Keratinocyte (primary cell): ENCODE results near the gene TMEM132D.

Experiments
- EZH2 ChIP-seq: IDR thresholded peaks from one replicate; pipeline ENCODE4 v1.6.1; 2012; ENCODE audit warnings: inconsistent platforms, mild to moderate bottlenecking, low read length, moderate library complexity
- TF ChIP-seq, protein P1 (sequence below), 3 experiments: IDR thresholded peaks in 1 of 3; conservative IDR thresholded peaks in 1 of 3; optimal IDR thresholded peaks in 1 of 3; 2 replicates in 2 of 3; 3 replicates in 1 of 3; pipeline versions ENCODE3 to v1.5.1; 2011; ENCODE audit warnings: low read length in 3 of 3, mild to moderate bottlenecking in 3 of 3, moderate library complexity in 2 of 3, control low read depth in 1 of 3, inconsistent platforms in 1 of 3; ENCODE audit not compliant: insufficient read depth in 2 of 3; ENCODE audit errors: extremely low read depth in 1 of 3

DNA sequence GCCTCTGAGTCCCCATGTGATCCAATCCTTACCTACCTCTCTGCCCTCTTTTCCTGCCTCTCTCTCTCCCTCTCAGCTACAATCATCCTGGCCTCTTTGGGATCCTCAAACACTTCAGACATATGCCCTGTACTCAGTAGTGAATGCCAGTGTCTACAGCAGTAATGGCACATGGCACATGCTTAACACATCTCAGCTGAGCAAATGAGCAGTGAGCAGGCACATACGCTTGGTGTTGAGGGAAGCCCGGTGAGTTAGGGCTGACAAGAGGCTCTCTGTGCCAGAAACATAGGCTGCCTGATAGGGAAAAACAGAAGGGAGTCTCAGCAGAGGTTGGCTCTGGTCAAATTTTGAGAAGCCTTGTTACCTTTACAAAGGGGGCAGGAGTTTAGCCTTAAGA, 409.1 kb downstream of the TMEM132D start:
- TF ChIP-seq, protein P1, sequence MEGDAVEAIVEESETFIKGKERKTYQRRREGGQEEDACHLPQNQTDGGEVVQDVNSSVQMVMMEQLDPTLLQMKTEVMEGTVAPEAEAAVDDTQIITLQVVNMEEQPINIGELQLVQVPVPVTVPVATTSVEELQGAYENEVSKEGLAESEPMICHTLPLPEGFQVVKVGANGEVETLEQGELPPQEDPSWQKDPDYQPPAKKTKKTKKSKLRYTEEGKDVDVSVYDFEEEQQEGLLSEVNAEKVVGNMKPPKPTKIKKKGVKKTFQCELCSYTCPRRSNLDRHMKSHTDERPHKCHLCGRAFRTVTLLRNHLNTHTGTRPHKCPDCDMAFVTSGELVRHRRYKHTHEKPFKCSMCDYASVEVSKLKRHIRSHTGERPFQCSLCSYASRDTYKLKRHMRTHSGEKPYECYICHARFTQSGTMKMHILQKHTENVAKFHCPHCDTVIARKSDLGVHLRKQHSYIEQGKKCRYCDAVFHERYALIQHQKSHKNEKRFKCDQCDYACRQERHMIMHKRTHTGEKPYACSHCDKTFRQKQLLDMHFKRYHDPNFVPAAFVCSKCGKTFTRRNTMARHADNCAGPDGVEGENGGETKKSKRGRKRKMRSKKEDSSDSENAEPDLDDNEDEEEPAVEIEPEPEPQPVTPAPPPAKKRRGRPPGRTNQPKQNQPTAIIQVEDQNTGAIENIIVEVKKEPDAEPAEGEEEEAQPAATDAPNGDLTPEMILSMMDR (optimal IDR thresholded peaks at IDR 0.05 in 1 of 3, IDR thresholded peaks at IDR 0.05 in 1 of 3, conservative IDR thresholded peaks at IDR 0.05 in 1 of 3; ENCODE audit: extremely low read depth in 1 of 3, insufficient read depth in 2 of 3, low read length in 3 of 3): no peak
- TF ChIP-seq EZH2: no peak
